Neural cell (in vitro differentiated cells): ENCODE results near the gene ARL15.

Experiments used
- RAD21 ChIP-seq: fragments of 450-650 bp; conservative IDR thresholded peaks from 2 replicates; pipeline ENCODE4 v1.6.1; 2014; ENCODE audit warnings: antibody characterized with exemption, mild to moderate bottlenecking, moderate library complexity
- TAF1 ChIP-seq: IDR thresholded peaks from 2 replicates; pipeline ENCODE4 v1.6.1; 2012; ENCODE audit warnings: low read depth

- TF ChIP-seq TAF1 = no peak
- no peak for TF ChIP-seq RAD21
Measured at GRCh38 chr5:53956632-53957031, 353.7 kb downstream of the ARL15 start.
